Activated CD8-positive, alpha-beta memory T cell treated with anti-CD3 and anti-CD28 coated beads, Interleukin-2, amount 50 U/mL, for 24 hours (primary cell): ENCODE results near the gene RSPH6A.
"Not testable (repeated sequence)": the region's sequence is repeated elsewhere in the genome, so short reads cannot be mapped to it uniquely, and the experiment has no call there.

ENCODE experiments used
- DNase-seq: peaks from one replicate; pipeline ENCODE4 v3.0.0-alpha.2; 2020; ENCODE audit errors: extremely low read depth

Gene RSPH6A

DNA sequence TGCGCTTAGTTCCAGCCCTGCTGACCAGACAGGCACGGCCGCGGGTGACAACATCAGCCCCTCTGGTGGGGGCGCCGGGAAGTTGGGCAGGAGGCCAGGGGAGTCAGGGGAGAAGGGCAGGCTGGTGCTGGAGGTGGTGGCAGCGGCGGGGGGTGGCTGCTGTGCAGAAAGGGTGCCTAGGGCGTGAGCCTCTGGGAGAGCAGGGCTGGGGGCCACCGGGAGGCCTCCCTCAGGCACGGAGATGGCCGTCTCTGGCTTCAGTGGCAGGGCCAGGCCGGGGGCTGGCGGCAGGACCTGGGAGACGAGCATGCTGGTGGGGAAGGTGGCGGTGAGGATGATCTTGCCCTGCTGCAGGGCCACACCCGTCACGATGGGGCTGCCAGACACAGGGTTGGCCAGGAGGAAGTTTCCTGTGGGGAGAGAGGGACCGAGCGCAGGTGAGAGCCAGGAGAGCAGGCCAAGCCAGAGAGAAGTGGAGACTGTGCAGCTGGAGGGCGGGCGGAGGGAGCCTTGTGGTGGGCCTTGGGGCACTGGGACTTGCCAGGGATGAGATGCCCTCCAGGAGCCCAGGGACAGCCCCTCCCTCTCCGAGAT lies 49.3 kb downstream of the RSPH6A start:
- no peak for DNase-seq

DNA sequence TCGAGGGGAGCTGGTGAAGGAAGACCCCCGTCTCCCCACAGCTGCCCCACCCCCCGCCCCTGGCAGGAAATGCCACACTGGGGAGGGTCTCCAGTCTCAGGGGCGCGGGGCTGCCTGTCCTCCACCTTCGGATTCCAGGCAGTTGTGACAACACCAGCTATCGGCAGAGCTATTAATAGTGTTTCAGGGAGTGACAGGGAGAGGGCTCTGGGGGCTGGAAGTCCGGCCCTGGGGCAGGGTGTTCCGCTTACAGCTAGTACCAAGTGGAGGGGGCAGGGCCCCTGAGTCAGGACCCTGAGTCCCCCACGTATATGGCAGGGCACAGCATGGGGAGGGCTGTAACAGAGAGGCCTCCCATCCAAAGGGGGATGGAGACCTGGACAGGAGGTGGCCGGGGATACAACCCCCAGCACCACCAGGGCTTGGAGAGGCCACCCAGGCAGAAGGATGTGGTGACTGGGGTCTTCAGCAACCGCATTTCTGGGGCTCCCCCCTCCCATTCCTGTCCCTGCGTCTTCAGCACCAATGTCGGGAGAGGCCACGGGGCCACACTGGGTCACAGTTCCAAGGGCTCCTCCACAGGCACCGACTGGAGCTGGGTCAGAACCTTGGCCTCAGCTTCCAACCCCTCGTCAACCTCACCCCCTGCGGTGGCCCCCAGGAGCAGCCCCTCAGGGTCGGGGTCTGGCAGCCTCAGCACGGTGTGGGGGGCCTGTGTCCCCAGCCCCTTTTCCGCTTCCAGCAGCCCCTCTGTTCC lies 50.0 kb downstream of the RSPH6A start:
- no peak for DNase-seq

DNA sequence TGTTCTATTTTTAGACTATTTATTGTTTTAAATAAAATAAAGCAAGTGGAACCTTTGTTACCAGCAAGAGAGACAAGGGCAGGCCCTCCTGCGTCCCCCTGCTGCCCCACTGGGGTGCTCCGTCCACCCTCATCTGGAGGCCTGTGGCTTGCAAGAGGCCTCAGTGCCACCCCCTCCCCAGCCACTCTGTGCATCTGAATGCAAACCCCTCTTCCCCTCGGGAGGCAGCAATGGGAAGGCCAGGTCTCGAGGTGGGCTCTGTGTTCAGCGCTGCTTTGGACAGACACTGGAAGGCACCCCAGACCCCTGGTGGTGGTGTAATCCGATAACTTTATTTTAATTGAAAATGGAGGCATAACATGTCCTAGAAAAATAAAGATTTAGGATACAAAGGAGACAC lies 50.6 kb downstream of the RSPH6A start:
- DNase-seq = no peak

DNA sequence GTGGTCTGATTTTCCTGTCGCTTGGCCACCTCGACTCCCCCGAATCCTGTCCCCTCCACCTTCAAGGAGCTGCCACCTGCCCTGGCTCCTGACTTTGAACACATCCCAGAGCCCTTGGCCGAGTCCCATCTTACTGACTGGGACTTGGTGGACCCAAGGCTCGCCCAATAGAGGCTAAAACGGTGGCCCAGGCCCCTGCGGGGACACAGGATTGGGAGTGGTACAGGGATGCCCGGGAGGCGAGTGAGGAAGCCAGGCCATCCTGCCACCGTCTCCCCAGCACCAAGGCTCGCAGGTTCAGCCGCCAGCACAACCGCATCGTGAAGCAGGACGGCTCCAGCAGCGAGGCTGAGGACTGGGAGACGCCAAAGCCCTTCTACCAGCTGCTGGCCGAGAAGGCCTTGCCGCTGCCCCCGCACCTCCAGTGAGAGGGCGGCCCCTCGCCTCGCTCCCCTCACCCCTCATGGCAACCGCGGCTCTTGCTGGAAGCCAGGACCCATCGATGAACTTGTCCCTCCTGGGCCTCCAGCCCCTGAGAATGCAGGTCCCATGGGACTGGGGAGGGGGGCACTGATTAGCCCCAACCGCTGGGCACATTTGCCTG lies 51.3 kb downstream of the RSPH6A start:
- no peak for DNase-seq

- no peak for DNase-seq
Observed at GRCh38 chr19:45762870-45763631, 52.1 kb downstream of the RSPH6A start.

GRCh38 chr19:45761714-45762113 lies 53.4 kb downstream of the RSPH6A start:
- no peak for DNase-seq

DNA sequence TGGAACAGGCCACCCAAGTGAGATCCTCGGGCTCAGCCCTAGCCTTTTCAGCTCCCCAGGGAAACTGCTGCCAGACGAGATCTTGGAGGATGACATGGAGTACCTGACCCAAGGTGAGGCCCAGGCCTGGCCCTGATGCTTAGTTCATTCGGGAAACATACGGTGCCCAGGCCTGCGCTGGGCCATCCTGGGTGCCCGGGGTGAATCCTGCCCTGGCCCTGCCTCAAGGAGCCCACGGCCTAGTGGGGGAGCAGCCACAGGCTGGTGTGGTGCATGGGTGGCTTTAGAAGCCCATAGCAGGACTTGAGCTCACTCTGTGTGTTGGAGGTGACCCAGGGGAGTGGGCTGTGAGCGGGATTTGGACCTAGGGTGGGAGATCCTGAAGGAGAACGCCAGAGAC lies 56.2 kb downstream of the RSPH6A start:
- DNase-seq = no peak

GRCh38 chr19:45757695-45758094 lies 57.4 kb downstream of the RSPH6A start:
- no peak for DNase-seq

- DNase-seq = no peak
Observed at GRCh38 chr19:45754323-45754722, 60.8 kb downstream of the RSPH6A start.

DNA sequence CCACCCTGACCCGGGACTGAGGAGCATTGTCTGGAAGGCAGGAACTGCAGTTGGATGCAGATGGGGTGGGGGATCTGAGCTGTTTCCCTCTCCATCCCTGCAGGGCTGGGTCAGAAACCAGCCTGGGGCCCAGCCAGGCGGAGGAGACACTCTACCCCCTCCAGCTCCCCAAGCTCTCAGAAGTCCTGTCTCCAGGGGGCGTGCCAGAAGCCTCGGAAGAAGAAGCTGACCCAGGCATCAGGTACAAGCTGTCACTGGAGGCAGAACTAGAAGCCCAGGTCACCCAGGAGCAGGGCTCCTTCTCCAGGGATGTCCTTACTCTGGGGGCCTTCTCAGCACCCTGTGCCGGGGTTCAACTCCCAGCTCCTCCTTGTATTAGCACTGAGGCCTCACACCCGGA lies 61.6 kb downstream of the RSPH6A start:
- no peak for DNase-seq

- DNase-seq = no peak
Observed at GRCh38 chr19:45752639-45753038, 62.5 kb downstream of the RSPH6A start.

- not testable (repeated sequence) for DNase-seq
Observed at GRCh38 chr19:45751483-45751882, 63.6 kb downstream of the RSPH6A start.

- no peak for DNase-seq
Observed at GRCh38 chr19:45747513-45747912, 67.6 kb downstream of the RSPH6A start.

- no peak for DNase-seq
Observed at GRCh38 chr19:45746866-45747265, 68.2 kb downstream of the RSPH6A start.
